Endothelial cell of umbilical vein (primary cell): ENCODE measurements around the gene PPFIA3.

Experiments
- CTCF ChIP-seq, 2 donors: IDR thresholded peaks; 1 replicate in 1 of 2; 2 replicates in 1 of 2; pipeline ENCODE4 v1.5.1; 2011; ENCODE audit warnings: low read length in 2 of 2, mild to moderate bottlenecking in 2 of 2, moderate library complexity in 2 of 2, control low read depth in 1 of 2, inconsistent platforms in 1 of 2, low read depth in 1 of 2; ENCODE audit not compliant: insufficient read depth in 1 of 2; ENCODE audit errors: extremely low read depth in 1 of 2
- EZH2 ChIP-seq: IDR thresholded peaks from 2 replicates; pipeline ENCODE4 v1.6.1; 2012; ENCODE audit warnings: borderline replicate concordance, low read depth, mild to moderate bottlenecking, moderate library complexity, low read length, inconsistent platforms; ENCODE audit not compliant: severe bottlenecking

GRCh38 chr19:49084206-49085019 is 34.9 kb upstream of the PPFIA3 start:
- TF ChIP-seq CTCF (IDR thresholded peaks at IDR 0.05; ENCODE audit: extremely low read depth in 1 of 2, insufficient read depth in 1 of 2, low read depth in 1 of 2, low read length in 2 of 2): no peak
- TF ChIP-seq EZH2: no peak
